GM12878 (cell line): Measurements from ENCODE around the gene TTC16.

Experiments
- ASH2L ChIP-seq: fragments of 300-600, 200-600 bp; sonication (generic); IDR thresholded peaks from 2 replicates; pipeline ENCODE4 v1.6.1; 2017; ENCODE audit warnings: low read depth, mild to moderate bottlenecking, borderline replicate concordance
- ATF3 ChIP-seq: IDR thresholded peaks from 2 replicates; pipeline ENCODE4 v1.6.1; 2011; ENCODE audit warnings: low read depth, mild to moderate bottlenecking, low read length, moderate library complexity, borderline replicate concordance; ENCODE audit errors: extremely low read depth
- ATF7 ChIP-seq: fragments of 450-650 bp; IDR thresholded peaks from 2 replicates; pipeline ENCODE4 v1.6.1; 2016; ENCODE audit warnings: low read depth, mild to moderate bottlenecking
- CEBPB ChIP-seq, 2 experiments: fragments of 150-350 bp in 1 of 2; IDR thresholded peaks; 2 replicates each; pipeline ENCODE4 v1.6.1; 2012 to 2014; ENCODE audit warnings: low read depth in 2 of 2, low read length in 2 of 2, borderline replicate concordance in 1 of 2, inconsistent platforms in 1 of 2
- EP300 ChIP-seq, 2 experiments: fragments of 150-350 bp in 1 of 2; IDR thresholded peaks; 2 replicates each; pipeline ENCODE4 v1.6.1; 2011 to 2012; ENCODE audit warnings: low read depth in 2 of 2, low read length in 2 of 2, borderline replicate concordance in 1 of 2, improper control_type of control experiment in 1 of 2, inconsistent platforms in 1 of 2; ENCODE audit not compliant: control insufficient read depth in 1 of 2
- HCFC1 ChIP-seq: fragments of 150-350 bp; IDR thresholded peaks from 2 replicates; pipeline ENCODE4 v1.6.1; 2014; ENCODE audit warnings: low read length
- MYB ChIP-seq: fragments of 150-350 bp; IDR thresholded peaks from 2 replicates; pipeline ENCODE4 v1.6.1; 2014; ENCODE audit warnings: mild to moderate bottlenecking, low read depth, low read length, borderline replicate concordance
- NFIC ChIP-seq: IDR thresholded peaks from 2 replicates; pipeline ENCODE4 v1.6.1; 2012; ENCODE audit warnings: low read depth, mild to moderate bottlenecking, inconsistent platforms, low read length, moderate library complexity
- POLR2AphosphoS2 ChIP-seq: IDR thresholded peaks from 2 replicates; pipeline ENCODE4 v1.6.1; 2011; ENCODE audit warnings: low read depth, mild to moderate bottlenecking, low read length, improper control_type of control experiment, moderate library complexity
- ZNF274 ChIP-seq: IDR thresholded peaks from one replicate; pipeline ENCODE4 v1.8.0; 2011; ENCODE audit not compliant: insufficient read length, insufficient read depth
- TF ChIP-seq, protein P1 (sequence below), 3 experiments: IDR thresholded peaks in 2 of 3; conservative IDR thresholded peaks in 1 of 3; 2 replicates each; pipeline ENCODE4 v1.5.1; 2011; ENCODE audit warnings: low read depth in 3 of 3, low read length in 3 of 3, mild to moderate bottlenecking in 3 of 3, control low read depth in 2 of 3, moderate library complexity in 2 of 3, inconsistent platforms in 1 of 3, mixed read lengths in 1 of 3; ENCODE audit not compliant: control insufficient read depth in 2 of 3, insufficient read depth in 1 of 3; ENCODE audit errors: extremely low read depth in 1 of 3

GRCh38 chr9:127693143-127693542 lies 22.7 kb upstream of the TTC16 start:
- TF ChIP-seq ASH2L, result no peak
- TF ChIP-seq HCFC1, result no peak
- no peak for TF ChIP-seq POLR2AphosphoS2
- TF ChIP-seq, protein P1, sequence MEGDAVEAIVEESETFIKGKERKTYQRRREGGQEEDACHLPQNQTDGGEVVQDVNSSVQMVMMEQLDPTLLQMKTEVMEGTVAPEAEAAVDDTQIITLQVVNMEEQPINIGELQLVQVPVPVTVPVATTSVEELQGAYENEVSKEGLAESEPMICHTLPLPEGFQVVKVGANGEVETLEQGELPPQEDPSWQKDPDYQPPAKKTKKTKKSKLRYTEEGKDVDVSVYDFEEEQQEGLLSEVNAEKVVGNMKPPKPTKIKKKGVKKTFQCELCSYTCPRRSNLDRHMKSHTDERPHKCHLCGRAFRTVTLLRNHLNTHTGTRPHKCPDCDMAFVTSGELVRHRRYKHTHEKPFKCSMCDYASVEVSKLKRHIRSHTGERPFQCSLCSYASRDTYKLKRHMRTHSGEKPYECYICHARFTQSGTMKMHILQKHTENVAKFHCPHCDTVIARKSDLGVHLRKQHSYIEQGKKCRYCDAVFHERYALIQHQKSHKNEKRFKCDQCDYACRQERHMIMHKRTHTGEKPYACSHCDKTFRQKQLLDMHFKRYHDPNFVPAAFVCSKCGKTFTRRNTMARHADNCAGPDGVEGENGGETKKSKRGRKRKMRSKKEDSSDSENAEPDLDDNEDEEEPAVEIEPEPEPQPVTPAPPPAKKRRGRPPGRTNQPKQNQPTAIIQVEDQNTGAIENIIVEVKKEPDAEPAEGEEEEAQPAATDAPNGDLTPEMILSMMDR (IDR thresholded peaks at IDR 0.05 in 2 of 3, conservative IDR thresholded peaks at IDR 0.05 in 1 of 3; ENCODE audit: control insufficient read depth in 2 of 3, extremely low read depth in 1 of 3, insufficient read depth in 1 of 3, low read depth in 3 of 3, low read length in 3 of 3), result no peak
- TF ChIP-seq CEBPB (IDR thresholded peaks at IDR 0.05; ENCODE audit: borderline replicate concordance in 1 of 2, low read depth in 2 of 2, low read length in 2 of 2), result no peak
- TF ChIP-seq ATF7, result no peak
- TF ChIP-seq ZNF274, result no peak
- no peak for TF ChIP-seq ATF3
- no peak for TF ChIP-seq EP300 (IDR thresholded peaks at IDR 0.05; ENCODE audit: borderline replicate concordance in 1 of 2, control insufficient read depth in 1 of 2, low read depth in 2 of 2, low read length in 2 of 2)
- TF ChIP-seq MYB, result no peak
- TF ChIP-seq NFIC, result no peak
